ENCODE results near the gene EEF1G. TPM values are rescaled to one million over a fixed set of nuclear protein-coding genes. Genes with fewer than 3 reads are reported as not detected.
A peak's percentile ranks its signal among the peaks of the same experiment; 100 is the strongest.

The EEF1G gene
- total and polyA plus RNA-seq, 2 of the 13 experiments (the other 11 are each of a cell fraction or from before 2014, with no cell fraction given) = 1,787 to 2,144 TPM

- Histone ChIP-seq H4K20me1 (ENCODE audit: insufficient read depth, low read length) (peaks cover 39% of the 10 kb centered on the region), H3K4me3 (replicated peaks in 1 of 3; ENCODE audit: insufficient read depth in 1 of 3, low read depth in 2 of 3, low read length in 3 of 3) (no peak overlapping the region), H2AFZ (ENCODE audit: low read length) (no peak overlapping the region), H3K79me2 (ENCODE audit: insufficient read depth, low read length) (peaks cover 30% of the 10 kb centered on the region), H3K4me1 (ENCODE audit: insufficient read depth, low read length) (peaks cover 24% of the 10 kb centered on the region), H3K9ac (ENCODE audit: insufficient read depth, low read depth, low read length) (no peak overlapping the region), H3K27ac (ENCODE audit: extremely low read length, insufficient read depth, low read length) (no peak overlapping the region), H3K9me3 (ENCODE audit: low read length) (no peaks in the 10 kb centered on the region), H3K36me3 (replicated peaks in 1 of 2; ENCODE audit: control insufficient read depth in 1 of 2, insufficient read depth in 2 of 2, low read length in 2 of 2) (peaks cover 34 to 65% of the 10 kb centered on the region in 2 experiments), H3K27me3 (ENCODE audit: control insufficient read depth in 1 of 2, insufficient read depth in 2 of 2, low read length in 2 of 2) (no peaks in the 10 kb centered on the region), H3K4me2 (ENCODE audit: low read depth, low read length) (no peak overlapping the region)
- ChIA-PET POLR2A (no interaction called here), CTCF (ENCODE audit: low intra/inter-chr PET ratio, low total read pairs) (no interaction called here)
- DNase-seq (ENCODE audit: low spot score) = no peak
- no TSS peak for BruUV-seq (replicated peaks)
- intact Hi-C loops (cut with micrococcal nuclease; ENCODE audit: unreplicated experiment) = no loop called here
- no peak for FAIRE-seq
- WGBS (ENCODE audit: low lambda C conversion rate) = 93% methylated on average over 11 of the region's 19 CpGs
- TF ChIP-seq BRD4 (CRISPR knock-in tag; IDR thresholded peaks at IDR 0.05) = 0 out of 2 replicates have a peak, but pooled peaks have one; percentile 60
- no peak for TF ChIP-seq CENPT (CRISPR knock-in tag; IDR thresholded peaks at IDR 0.05; ENCODE audit: low read depth)
- no peak for TF ChIP-seq ZNF749 (CRISPR knock-in tag; IDR thresholded peaks at IDR 0.05; ENCODE audit: borderline replicate concordance)
- peak; percentile 86 for TF ChIP-seq ZNF629 (CRISPR knock-in tag; conservative IDR thresholded peaks at IDR 0.05)
- TF ChIP-seq AGO2 (optimal IDR thresholded peaks at IDR 0.05; ENCODE audit: low read depth, low read length) = peak; percentile 54
- no peak for TF ChIP-seq PAX8 (CRISPR knock-in tag; IDR thresholded peaks at IDR 0.05; ENCODE audit: borderline replicate concordance)
- in situ Hi-C loops (cut with HindIII; ENCODE audit: extremely low pct_ligation_motif_present, low pct_unique_long_range_greater_than_20kb) = no loop called here
- ATAC-seq = no peak
Observed at GRCh38 chr11:62534779-62535545, 38.7 kb downstream of the EEF1G start.

DNA sequence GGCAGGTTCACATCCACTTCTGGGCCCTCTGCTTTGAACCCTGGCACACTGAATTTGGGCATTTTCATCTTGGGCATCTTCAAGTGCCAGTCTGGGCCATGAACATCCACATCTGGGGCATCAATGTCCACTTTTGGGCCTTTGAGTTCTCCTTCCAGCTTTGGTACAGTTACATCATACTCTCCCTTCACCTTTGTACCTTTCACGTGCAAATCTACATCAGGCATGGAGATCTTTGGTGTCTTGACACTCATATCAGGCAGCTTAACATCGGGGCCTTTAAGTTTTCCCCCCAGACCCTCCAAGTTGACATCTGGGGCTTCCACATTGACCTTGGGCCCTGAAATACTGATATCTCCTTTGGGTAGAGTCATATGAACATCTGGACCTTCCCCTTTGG lies 41.6 kb downstream of the EEF1G start:
- Histone ChIP-seq H3K79me2 (ENCODE audit: insufficient read depth, low read length) (peaks cover 3% of the 10 kb centered on the region), H3K4me3 (replicated peaks in 1 of 3; ENCODE audit: insufficient read depth in 1 of 3, low read depth in 2 of 3, low read length in 3 of 3) (no peak overlapping the region), H3K27me3 (ENCODE audit: control insufficient read depth in 1 of 2, insufficient read depth in 2 of 2, low read length in 2 of 2) (no peaks in the 10 kb centered on the region), H3K27ac (ENCODE audit: extremely low read length, insufficient read depth, low read length) (no peak overlapping the region), H2AFZ (ENCODE audit: low read length) (no peak overlapping the region), H4K20me1 (ENCODE audit: insufficient read depth, low read length) (peaks cover 15% of the 10 kb centered on the region; the same call in 1 of the 2 replicates), H3K9ac (ENCODE audit: insufficient read depth, low read depth, low read length) (no peak overlapping the region), H3K4me2 (ENCODE audit: low read depth, low read length) (no peak overlapping the region), H3K9me3 (ENCODE audit: low read length) (no peaks in the 10 kb centered on the region), H3K4me1 (ENCODE audit: insufficient read depth, low read length) (peaks cover 13% of the 10 kb centered on the region), H3K36me3 (replicated peaks in 1 of 2; ENCODE audit: control insufficient read depth in 1 of 2, insufficient read depth in 2 of 2, low read length in 2 of 2) (peaks cover 38 to 78% of the 10 kb centered on the region in 2 experiments)
- ChIA-PET CTCF (ENCODE audit: low intra/inter-chr PET ratio, low total read pairs) (no interaction called here), POLR2A (no interaction called here)
- FAIRE-seq = no peak
- DNase-seq (ENCODE audit: low spot score) = no peak
- no peak for ATAC-seq
- intact Hi-C loops (cut with micrococcal nuclease; ENCODE audit: unreplicated experiment) = no loop called here
- 83% methylated on average over 2 of the region's 2 CpGs for WGBS (ENCODE audit: low lambda C conversion rate)
- BruUV-seq (replicated peaks) = TSS peak; percentile 8
- in situ Hi-C loops (cut with HindIII; ENCODE audit: extremely low pct_ligation_motif_present, low pct_unique_long_range_greater_than_20kb) = no loop called here
- TF ChIP-seq PCBP1 (IDR thresholded peaks at IDR 0.05; ENCODE audit: borderline replicate concordance, low read depth, low read length) = no peak
- peak; percentile 54; the same call in 1 of the 2 replicates for TF ChIP-seq BHLHE40 (IDR thresholded peaks at IDR 0.05; ENCODE audit: low read length)
- TF ChIP-seq CHD2 (IDR thresholded peaks at IDR 0.05; ENCODE audit: low read depth, low read length) = no peak
- TF ChIP-seq MIER3 (CRISPR knock-in tag; IDR thresholded peaks at IDR 0.05; ENCODE audit: borderline replicate concordance) = no peak
- TF ChIP-seq ZBTB10 (CRISPR knock-in tag; IDR thresholded peaks at IDR 0.05; ENCODE audit: borderline replicate concordance) = no peak
- TF ChIP-seq ZNF704 (CRISPR knock-in tag; IDR thresholded peaks at IDR 0.05; ENCODE audit: borderline replicate concordance) = no peak
- TF ChIP-seq TAF1 (CRISPR knock-in tag; IDR thresholded peaks at IDR 0.05) = no peak

Measured in HepG2 (cell line).